GM12873 (cell line): Measurements from ENCODE around the gene GRIN2B.
A peak's percentile ranks its signal among the peaks of the same experiment; 100 is the strongest.

Experiments
- CTCF ChIP-seq: IDR thresholded peaks from 2 replicates; pipeline ENCODE4 v1.5.1; 2012; ENCODE audit warnings: low read depth, mild to moderate bottlenecking, moderate library complexity, low read length, control low read depth; ENCODE audit not compliant: insufficient read depth; ENCODE audit errors: missing control alignments

Gene GRIN2B

GRCh38 chr12:13973996-13974395 is 7.4 kb downstream of the GRIN2B start:
- no peak for TF ChIP-seq CTCF

GRCh38 chr12:13970803-13971202 is 10.6 kb downstream of the GRIN2B start:
- no peak for TF ChIP-seq CTCF

- no peak for TF ChIP-seq CTCF
These were observed 13.1 kb downstream of the GRIN2B start for GRCh38 chr12:13968281-13968680.

- no peak for TF ChIP-seq CTCF
These were observed 16.7 kb downstream of the GRIN2B start for GRCh38 chr12:13964666-13965065.

- TF ChIP-seq CTCF: peak; percentile 63
These were observed 18.7 kb downstream of the GRIN2B start for GRCh38 chr12:13962699-13963098.

GRCh38 chr12:13961971-13962370 is 19.4 kb downstream of the GRIN2B start:
- no peak for TF ChIP-seq CTCF

- TF ChIP-seq CTCF: no peak
These were observed 22.2 kb downstream of the GRIN2B start for GRCh38 chr12:13959131-13959723.
